ENCODE data around the gene IGSF21.

Gene IGSF21

GRCh38 chr1:18183533-18183932, 75.9 kb downstream of the IGSF21 start:
- no peak for DNase-seq

GRCh38 chr1:18187054-18187453, 79.5 kb downstream of the IGSF21 start:
- DNase-seq: no peak

- no peak for DNase-seq
These were observed 81.4 kb downstream of the IGSF21 start for GRCh38 chr1:18188820-18189517.

GRCh38 chr1:18190598-18190997, 83.0 kb downstream of the IGSF21 start:
- no peak for DNase-seq

GRCh38 chr1:18191037-18191436, 83.4 kb downstream of the IGSF21 start:
- DNase-seq: no peak

DNA sequence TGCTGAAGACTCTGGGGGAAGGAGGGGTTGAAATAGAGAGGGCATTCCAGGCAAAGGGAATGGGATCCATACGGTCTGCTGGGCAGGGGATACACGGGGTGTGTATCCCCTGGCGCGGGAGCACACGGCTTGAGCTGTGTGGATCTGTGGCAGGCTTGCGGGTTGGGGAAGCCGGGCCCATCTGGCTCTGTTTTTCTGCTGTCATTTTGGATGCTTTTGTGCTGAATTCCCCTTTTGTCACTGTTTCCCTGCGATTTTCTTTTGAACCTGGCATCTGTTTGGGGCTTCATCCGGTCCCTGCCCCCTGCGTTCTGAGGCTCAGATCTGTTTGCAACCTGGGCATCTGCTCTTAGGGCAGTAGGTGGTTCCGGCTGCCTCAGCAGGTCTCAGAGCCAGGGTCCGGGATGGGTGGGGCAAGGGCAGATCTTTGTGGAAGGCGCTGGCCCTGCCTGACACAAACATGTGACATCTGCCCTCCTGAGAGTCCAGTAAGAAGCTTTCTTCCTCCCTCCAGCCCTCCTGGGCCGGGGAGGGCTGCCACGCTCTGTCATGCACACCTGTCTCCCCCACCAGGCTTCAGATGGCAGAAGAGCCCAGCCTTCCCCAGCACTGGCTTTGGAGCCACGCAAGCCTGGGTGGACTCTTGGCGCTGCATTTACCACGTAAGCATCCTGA, 84.0 kb downstream of the IGSF21 start:
- no peak for DNase-seq

DNA sequence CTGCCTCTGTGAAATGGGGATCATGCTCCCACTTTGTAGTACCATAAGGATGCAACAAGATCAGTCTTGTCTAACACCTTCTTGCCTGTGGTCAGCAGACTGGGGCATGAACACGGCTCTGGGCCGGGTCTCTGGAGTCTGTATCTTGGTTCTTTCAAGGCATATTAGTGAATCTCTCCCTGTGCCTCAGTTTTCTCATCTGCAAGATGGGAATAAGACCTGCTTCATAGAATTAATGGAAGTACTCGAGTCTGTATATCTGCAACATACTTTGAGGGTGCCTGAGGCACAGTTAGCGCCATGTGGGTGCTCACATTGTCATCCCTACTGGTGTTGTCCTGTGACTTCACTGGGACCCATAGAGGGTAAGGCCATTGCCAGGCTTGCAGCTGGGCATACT, 84.6 kb downstream of the IGSF21 start:
- DNase-seq: no peak

DNA sequence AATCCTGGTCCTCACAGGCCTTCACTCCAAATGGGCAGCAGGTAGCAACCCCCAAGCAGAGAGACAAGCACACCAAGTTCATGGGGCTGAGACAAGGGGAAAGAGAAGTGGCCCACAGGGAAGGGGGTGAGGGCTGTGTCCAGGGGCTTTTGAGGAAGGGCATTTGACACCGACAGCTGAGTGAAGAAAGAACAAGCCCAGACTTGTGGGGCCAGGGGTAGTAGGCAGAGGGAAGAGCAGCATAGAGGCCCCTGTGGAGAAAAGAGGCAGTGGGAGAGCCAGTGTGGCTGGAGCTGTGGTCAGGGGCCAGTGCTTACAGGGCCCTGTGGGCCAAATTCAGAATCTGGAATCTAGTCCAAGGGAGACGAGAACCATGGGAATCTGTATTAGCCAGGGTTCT, 85.4 kb downstream of the IGSF21 start:
- DNase-seq: no peak

- no peak for DNase-seq
These were observed 89.7 kb downstream of the IGSF21 start for GRCh38 chr1:18197299-18197698.

DNA sequence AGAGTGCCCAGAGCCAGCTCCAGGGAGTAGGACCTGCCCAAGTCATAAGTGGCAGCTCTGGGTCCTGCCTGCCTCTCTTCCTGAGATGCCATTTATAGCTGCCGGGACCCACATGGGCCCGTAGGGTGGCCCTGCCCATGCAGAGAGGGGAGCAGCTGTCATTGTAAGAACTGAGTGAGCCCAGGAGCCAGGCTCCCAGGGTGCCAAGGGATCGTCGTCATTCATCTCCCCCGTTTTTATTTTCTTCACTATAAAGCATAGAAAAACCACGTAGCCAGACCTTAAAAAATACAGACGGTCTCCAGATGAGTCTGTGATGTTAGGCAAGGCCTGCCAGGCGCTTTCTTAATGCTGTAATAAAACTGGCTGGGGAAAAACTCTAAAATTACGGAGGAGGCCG, 90.7 kb downstream of the IGSF21 start:
- no peak for DNase-seq

GRCh38 chr1:18199462-18199861, 91.9 kb downstream of the IGSF21 start:
- DNase-seq: peak; percentile 71

GRCh38 chr1:18200136-18200717, 92.6 kb downstream of the IGSF21 start:
- no peak for DNase-seq

DNA sequence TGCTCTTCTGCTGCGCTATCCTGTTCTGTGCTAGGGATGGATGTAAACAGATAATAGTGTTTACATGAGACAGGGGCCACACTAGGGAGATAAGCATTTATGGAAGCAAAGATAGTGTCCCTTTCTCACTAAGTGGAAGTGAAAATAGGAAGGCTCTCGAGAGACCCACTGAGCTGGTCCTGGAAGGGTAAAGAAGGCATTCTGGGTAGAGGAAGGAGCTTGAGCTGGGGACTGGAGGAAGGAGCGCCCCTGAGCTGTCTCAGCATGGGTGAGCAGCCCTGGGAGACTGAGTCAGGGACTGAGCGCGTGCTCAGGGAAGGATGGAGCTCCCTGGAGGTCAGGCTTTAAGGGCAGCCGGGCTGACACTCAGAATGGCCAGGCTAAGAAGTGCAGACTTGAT, 93.3 kb downstream of the IGSF21 start:
- DNase-seq: no peak

- no peak for DNase-seq
These were observed 94.6 kb downstream of the IGSF21 start for GRCh38 chr1:18201997-18202719.

- no peak for DNase-seq
These were observed 96.0 kb downstream of the IGSF21 start for GRCh38 chr1:18203645-18204044.

DNA sequence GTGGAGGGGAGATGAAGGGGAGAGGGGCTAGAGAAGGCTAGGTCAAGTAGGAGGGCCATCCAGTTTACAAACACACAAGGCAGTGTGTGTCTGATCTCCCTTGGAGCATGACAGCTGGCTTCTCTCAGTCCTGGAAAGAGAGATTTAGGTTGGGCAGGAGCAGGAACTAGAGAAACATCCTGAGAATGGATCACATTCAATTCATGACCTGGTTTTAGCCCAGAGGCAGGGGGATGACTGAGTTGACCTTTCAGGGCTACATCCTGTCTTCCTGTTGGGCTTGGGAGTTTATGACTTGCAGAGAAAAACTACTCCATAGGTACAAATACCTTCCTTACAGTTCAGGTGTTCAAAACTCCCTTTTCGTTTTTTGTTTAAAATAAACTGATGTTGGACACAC, 97.0 kb downstream of the IGSF21 start:
- no peak for DNase-seq

GRCh38 chr1:18205319-18205718, 97.7 kb downstream of the IGSF21 start:
- DNase-seq: no peak

DNA sequence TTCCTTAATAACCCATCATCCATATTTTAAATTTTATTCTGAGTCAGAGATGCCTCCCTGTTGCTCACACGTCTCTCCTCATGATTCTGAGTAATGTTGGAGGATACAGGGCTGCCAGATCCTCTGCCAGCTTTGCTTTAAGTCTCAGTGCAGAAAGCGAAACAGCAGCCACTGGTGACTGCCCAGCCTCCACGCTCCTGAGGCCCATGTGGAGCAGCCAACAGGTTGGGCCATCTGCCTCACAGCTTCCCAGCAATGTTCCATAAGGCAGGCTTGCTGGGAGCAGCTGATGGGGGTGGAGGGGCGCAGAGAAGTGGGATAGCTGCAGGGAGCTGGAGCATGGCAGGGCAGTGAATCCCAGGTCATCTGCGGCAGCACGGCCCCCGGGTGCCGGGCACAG, 104.2 kb downstream of the IGSF21 start:
- DNase-seq: no peak

GRCh38 chr1:18217398-18218043, 109.9 kb downstream of the IGSF21 start:
- no peak for DNase-seq

GRCh38 chr1:18229625-18230024, 122.0 kb downstream of the IGSF21 start:
- DNase-seq: no peak

- no peak for DNase-seq
These were observed 122.7 kb downstream of the IGSF21 start for GRCh38 chr1:18230321-18230720.

GRCh38 chr1:18230840-18231239, 123.2 kb downstream of the IGSF21 start:
- DNase-seq: no peak

DNA sequence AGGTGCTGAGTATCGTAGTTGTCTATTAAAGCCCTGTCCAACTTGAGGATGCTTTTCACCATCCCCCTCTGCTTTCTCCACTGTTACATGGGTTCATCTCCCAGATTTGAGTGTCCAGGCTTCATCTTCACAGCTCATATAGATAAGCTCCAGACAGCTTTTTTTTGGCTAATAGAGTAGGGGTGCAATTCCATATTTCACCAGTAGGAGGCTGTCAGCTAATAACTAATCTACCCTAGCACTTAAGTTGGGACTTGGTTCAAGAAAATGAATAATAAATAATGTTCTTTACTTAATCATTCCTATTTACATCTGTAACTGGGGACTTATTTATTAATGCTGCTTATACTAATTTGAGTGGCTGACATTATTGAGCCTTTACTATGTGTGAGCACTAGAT, 124.5 kb downstream of the IGSF21 start:
- no peak for DNase-seq

Data from NCI-H2107 (cell line).